HFF-Myc (cell line): ENCODE measurements around the gene MKRN2OS.

ENCODE experiments used
- DNase-seq: peaks from one replicate; pipeline ENCODE4 v3.0.0-alpha.2; 2011; ENCODE audit warnings: low read depth; ENCODE audit errors: extremely low read depth
- H3K4me3 ChIP-seq: replicated peaks from 2 replicates; pipeline ENCODE4 v1.5.1; 2011; ENCODE audit warnings: low read depth, mild to moderate bottlenecking, control low read depth, low read length
- CTCF ChIP-seq: IDR thresholded peaks from 2 replicates; pipeline ENCODE4 v1.5.1; 2012; ENCODE audit warnings: mild to moderate bottlenecking, low read depth, low read length, control low read depth; ENCODE audit errors: missing control alignments

Gene MKRN2OS

GRCh38 chr3:12568747-12569146 is 23.4 kb upstream of the MKRN2OS start:
- H3K4me3 ChIP-seq = no peak overlapping the region
- TF ChIP-seq CTCF = no peak
- DNase-seq = no peak

GRCh38 chr3:12566976-12567375 is 21.7 kb upstream of the MKRN2OS start:
- no peak overlapping the region for H3K4me3 ChIP-seq
- no peak for DNase-seq
- TF ChIP-seq CTCF = no peak

DNA sequence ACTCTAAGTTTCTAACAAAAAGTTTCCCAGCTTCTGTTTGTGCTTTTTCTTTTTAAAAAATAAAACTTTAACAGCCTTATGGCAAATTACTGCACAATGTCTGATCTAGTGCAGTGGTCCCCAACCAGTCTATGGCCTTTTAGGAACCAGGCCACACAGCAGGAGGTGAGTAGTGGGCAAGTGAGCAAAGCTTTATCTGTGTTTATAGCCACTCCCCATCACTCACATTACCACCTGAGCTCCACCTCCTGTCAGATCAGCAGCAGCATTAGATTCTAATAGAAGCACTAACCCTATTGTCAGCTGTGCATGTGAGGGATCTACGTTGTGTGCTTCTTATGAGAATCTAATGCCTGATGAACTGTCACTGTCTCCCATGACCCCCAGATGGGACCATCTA is 17.2 kb upstream of the MKRN2OS start:
- no peak for TF ChIP-seq CTCF
- no peak overlapping the region for H3K4me3 ChIP-seq
- no peak for DNase-seq

DNA sequence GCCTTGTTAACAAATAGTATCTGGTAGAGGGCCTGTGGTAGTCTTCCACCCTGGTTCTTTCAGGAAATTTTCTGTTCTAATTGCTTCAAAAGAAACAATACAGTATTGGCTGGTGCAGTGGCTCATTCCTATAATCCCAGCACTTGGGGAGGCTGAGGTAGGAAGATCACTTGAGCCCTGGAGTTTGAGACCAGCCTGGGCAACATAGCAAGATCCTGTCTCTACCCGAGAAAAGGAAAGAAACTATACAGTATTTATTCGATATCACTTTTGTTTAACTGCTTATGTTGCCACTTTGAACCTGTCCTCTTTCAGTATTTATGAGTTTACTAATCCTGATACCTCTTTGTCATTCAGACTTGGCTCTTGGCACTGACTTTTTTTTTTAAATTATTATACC is 16.1 kb upstream of the MKRN2OS start:
- TF ChIP-seq CTCF = no peak
- H3K4me3 ChIP-seq = no peak overlapping the region
- no peak for DNase-seq

DNA sequence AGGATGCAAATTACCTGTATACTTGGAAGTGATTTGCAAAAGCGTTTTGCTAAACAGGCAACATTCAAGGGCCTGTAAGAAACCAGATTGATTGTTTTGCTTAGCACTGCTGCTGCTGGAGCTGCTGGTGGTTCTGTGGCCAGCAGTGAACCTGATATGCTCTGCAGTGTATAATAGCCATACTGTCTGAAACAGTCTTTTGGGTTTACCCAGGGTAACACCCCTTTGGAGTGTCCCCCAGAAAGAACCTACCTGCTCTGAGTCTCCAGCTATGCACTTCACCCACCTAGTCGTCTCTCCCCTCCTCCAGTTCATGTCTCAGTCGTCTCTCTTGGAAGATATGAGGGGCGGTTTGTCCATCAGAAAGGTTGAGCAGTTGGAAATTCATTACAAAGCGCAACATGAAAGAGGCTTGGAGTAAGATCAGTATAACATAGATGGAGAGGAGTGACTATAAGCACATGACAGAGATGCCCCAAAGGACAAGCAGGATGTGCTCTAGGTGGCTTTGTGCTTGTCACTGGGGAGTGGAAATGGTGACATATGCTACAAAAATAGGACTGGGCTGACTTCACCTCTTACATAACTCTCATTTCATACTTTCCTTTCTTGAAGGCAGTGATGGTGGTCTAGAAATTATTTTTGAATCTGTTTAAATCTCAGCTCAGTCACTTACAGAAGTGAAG is 15.3 kb upstream of the MKRN2OS start:
- no peak overlapping the region for H3K4me3 ChIP-seq
- no peak for TF ChIP-seq CTCF
- DNase-seq = no peak

DNA sequence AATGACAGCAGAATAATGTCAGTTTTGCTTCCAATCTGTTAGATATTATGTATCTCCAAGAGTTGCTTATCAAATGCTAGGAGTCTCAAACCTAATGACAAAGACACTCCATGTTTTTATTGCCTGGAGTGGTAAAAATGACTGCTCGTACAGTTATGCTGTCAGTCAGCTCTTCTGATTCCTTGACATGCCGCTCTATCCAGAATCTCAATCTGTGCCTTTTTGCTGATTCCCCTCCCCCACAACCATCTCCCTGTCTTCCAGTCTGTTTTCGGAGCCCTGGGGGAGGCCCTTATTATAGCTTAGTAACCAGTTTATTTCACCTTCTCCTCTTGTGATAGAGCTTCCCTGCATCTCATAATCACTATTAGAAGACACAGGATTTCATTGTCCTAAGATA is 14.2 kb upstream of the MKRN2OS start:
- TF ChIP-seq CTCF = no peak
- no peak overlapping the region for H3K4me3 ChIP-seq
- DNase-seq = no peak

DNA sequence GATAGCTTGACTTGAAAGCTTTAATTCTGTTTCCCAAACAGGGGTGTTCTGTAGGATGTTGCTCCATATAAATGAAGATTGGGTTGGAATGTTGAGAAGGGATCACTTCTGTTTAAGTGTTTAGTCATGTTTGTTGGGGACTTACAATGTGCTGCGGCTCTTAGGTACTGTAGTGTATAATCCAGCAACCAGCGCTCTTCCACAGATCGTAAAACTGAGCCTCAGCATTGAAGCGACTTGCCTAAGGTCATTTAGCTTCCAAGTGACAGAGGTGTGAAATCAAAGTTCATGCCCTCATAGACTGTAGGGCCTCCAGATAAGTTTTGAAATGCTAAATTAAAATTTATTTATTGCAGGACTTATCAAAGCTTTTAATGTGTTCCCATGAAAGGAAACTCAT is 13.4 kb upstream of the MKRN2OS start:
- TF ChIP-seq CTCF = no peak
- H3K4me3 ChIP-seq = peak overlapping the region; percentile 72
- DNase-seq = no peak
